Inferior parietal cortex (tissue), 1 donor: ENCODE measurements around the gene LMTK2.

Experiments
- DNase-seq: peaks from one replicate; pipeline ENCODE4 v3.0.0-alpha.2; 2016; ENCODE audit errors: extremely low spot score

LMTK2 gene

GRCh38 chr7:98234429-98235147 lies 127.9 kb downstream of the LMTK2 start:
- DNase-seq, result no peak

GRCh38 chr7:98235901-98236300 lies 129.2 kb downstream of the LMTK2 start:
- DNase-seq, result no peak

- DNase-seq, result no peak
Observed at GRCh38 chr7:98236355-98237185, 129.9 kb downstream of the LMTK2 start.

GRCh38 chr7:98238076-98238475 lies 131.4 kb downstream of the LMTK2 start:
- DNase-seq, result no peak

- no peak for DNase-seq
Observed at GRCh38 chr7:98238976-98239375, 132.3 kb downstream of the LMTK2 start.

GRCh38 chr7:98240961-98241673 lies 134.5 kb downstream of the LMTK2 start:
- peak; percentile 39 for DNase-seq

GRCh38 chr7:98241674-98242241 lies 135.1 kb downstream of the LMTK2 start:
- no peak for DNase-seq

- DNase-seq, result no peak
Observed at GRCh38 chr7:98242342-98242741, 135.7 kb downstream of the LMTK2 start.

- DNase-seq, result no peak
Observed at GRCh38 chr7:98242934-98243333, 136.3 kb downstream of the LMTK2 start.

GRCh38 chr7:98244871-98245270 lies 138.2 kb downstream of the LMTK2 start:
- no peak for DNase-seq

- no peak for DNase-seq
Observed at GRCh38 chr7:98248156-98248555, 141.5 kb downstream of the LMTK2 start.

GRCh38 chr7:98249106-98249505 lies 142.4 kb downstream of the LMTK2 start:
- no peak for DNase-seq

- no peak for DNase-seq
Observed at GRCh38 chr7:98250789-98251188, 144.1 kb downstream of the LMTK2 start.

- DNase-seq, result no peak
Observed at GRCh38 chr7:98251231-98251600, 144.6 kb downstream of the LMTK2 start.

- DNase-seq, result peak; percentile 92
Observed at GRCh38 chr7:98251601-98252424, 145.2 kb downstream of the LMTK2 start, which contains the start of gene TECPR1. TECPR1 (minus strand) TSS chr7:98252232; CDS start chr7:98246146, 6,086 bp downstream.

GRCh38 chr7:98252425-98253054 lies 145.9 kb downstream of the LMTK2 start:
- no peak for DNase-seq

- no peak for DNase-seq
Observed at GRCh38 chr7:98254516-98254915, 147.9 kb downstream of the LMTK2 start.

GRCh38 chr7:98254951-98255610 lies 148.4 kb downstream of the LMTK2 start:
- DNase-seq, result no peak

GRCh38 chr7:98256431-98256830 lies 149.8 kb downstream of the LMTK2 start:
- DNase-seq, result no peak

- DNase-seq, result no peak
Observed at GRCh38 chr7:98257701-98258100, 151.0 kb downstream of the LMTK2 start.
